ENCODE results near the gene SMIM5. TPM values are rescaled to one million over a fixed set of nuclear protein-coding genes. Genes with fewer than 3 reads are reported as not detected.

Gene SMIM5
- total and polyA plus RNA-seq, 2 donors (not counting 3 experiments of a cell fraction or from before 2014, with no cell fraction given), result not detected

GRCh38 chr17:75627094-75627493 is 6.1 kb upstream of the SMIM5 start:
- H3K79me2 ChIP-seq (ENCODE audit: control insufficient read depth, insufficient read depth, low read length), result no peaks in the 10 kb centered on the region
- dilution Hi-C loops (cut with MboI; ENCODE audit: extremely low pct_ligation_motif_present, low sequenced_read_pairs) (no loop called here), intact Hi-C loops (cut with micrococcal nuclease) (no loop called here)
- ChIA-PET CTCF (interaction anchor here (3.4 to 16.3 kb wide), 2 partner anchors 120 to 126 kb away, joined by 18 to 625 read pairs; no protein-coding TSS in a partner anchor), POLR2A (interaction anchor here (0.6 kb wide), 1 partner anchor 14 kb away, joined by 3 read pairs; no protein-coding TSS in a partner anchor)
- H3K9me3 ChIP-seq (replicated peaks; ENCODE audit: control insufficient read depth, insufficient read depth, low read length), result no peaks in the 10 kb centered on the region
- H3K4me2 ChIP-seq (ENCODE audit: insufficient read depth, low read length), result no peak overlapping the region
- no peak for FAIRE-seq
- no peak for DNase-seq (ENCODE audit: low read depth, low spot score)
- no peaks in the 10 kb centered on the region for H3K36me3 ChIP-seq (ENCODE audit: control insufficient read depth in 2 of 2, extremely low read depth in 1 of 2, insufficient read depth in 2 of 2, low read length in 2 of 2)
- H3K4me1 ChIP-seq (ENCODE audit: control insufficient read depth, extremely low read depth, insufficient read depth, low read length), result no peaks in the 10 kb centered on the region
- H2AFZ ChIP-seq (ENCODE audit: low read depth, low read length), result no peak overlapping the region
- H3K9me1 ChIP-seq (replicated peaks; ENCODE audit: control insufficient read depth, extremely low read depth, insufficient read depth, low read length), result no peaks in the 10 kb centered on the region
- no peak overlapping the region for H3K4me3 ChIP-seq (replicated peaks in 1 of 3; ENCODE audit: insufficient read depth in 1 of 3, low read depth in 1 of 3, low read length in 3 of 3)
- no peak overlapping the region for H3K27ac ChIP-seq (ENCODE audit: insufficient read depth, low read depth, low read length)
- H4K20me1 ChIP-seq (replicated peaks; ENCODE audit: control insufficient read depth, extremely low read depth, insufficient read depth, low read length), result no peaks in the 10 kb centered on the region
- TF ChIP-seq MYC (IDR thresholded peaks at IDR 0.05; ENCODE audit: low read depth, low read length), result no peak
- TF ChIP-seq MAX (IDR thresholded peaks at IDR 0.05; ENCODE audit: insufficient read depth, insufficient read length), result no peak
- TF ChIP-seq GATA2 (IDR thresholded peaks at IDR 0.05; ENCODE audit: insufficient read depth, insufficient read length, low read depth, low read length), result no peak
- TF ChIP-seq FOS (IDR thresholded peaks at IDR 0.05; ENCODE audit: borderline replicate concordance, insufficient read depth, low read length), result no peak
- TF ChIP-seq POLR2AphosphoS5 (IDR thresholded peaks at IDR 0.05; ENCODE audit: insufficient read depth, low read depth, low read length), result no peak
- TF ChIP-seq POLR2A (IDR thresholded peaks at IDR 0.05; ENCODE audit: low read depth, low read length), result no peak
- no peak overlapping the region for H3K9ac ChIP-seq (replicated peaks; ENCODE audit: extremely low read depth, insufficient read depth, low read length)
- H3K27me3 ChIP-seq (ENCODE audit: control insufficient read depth in 2 of 2, insufficient read depth in 2 of 2, low read length in 2 of 2), result no peaks in the 10 kb centered on the region
- BruUV-seq (replicated peaks), result TSS peak; percentile 18

DNA sequence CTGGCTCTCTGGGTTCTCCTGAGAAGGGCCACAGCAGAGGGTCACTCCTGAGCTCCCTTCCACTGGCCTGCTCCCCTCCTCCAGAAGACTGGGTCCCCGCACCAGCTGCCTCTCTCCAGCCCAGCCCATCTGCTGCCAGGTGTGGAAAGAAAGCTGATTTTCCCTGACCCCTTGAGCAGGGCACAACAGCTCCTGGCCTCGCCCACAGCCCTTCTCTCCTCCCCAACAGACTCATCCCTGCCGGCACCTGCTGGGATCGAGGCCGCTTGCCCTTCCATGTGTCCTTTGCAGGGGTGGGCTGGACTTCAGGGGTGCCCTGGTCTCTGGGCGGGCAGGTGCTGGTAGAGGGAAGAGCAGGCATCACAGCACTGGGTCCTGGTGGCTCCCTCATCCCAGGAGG is 4.8 kb upstream of the SMIM5 start:
- H4K20me1 ChIP-seq (replicated peaks; ENCODE audit: control insufficient read depth, extremely low read depth, insufficient read depth, low read length), result no peaks in the 10 kb centered on the region
- H3K4me1 ChIP-seq (ENCODE audit: control insufficient read depth, extremely low read depth, insufficient read depth, low read length), result peaks cover 5% of the 10 kb centered on the region
- no peaks in the 10 kb centered on the region for H3K9me1 ChIP-seq (replicated peaks; ENCODE audit: control insufficient read depth, extremely low read depth, insufficient read depth, low read length)
- no peak overlapping the region for H3K9ac ChIP-seq (replicated peaks; ENCODE audit: extremely low read depth, insufficient read depth, low read length)
- DNase-seq (ENCODE audit: low read depth, low spot score), result no peak
- no peak overlapping the region for H3K4me3 ChIP-seq (replicated peaks in 1 of 3; ENCODE audit: insufficient read depth in 1 of 3, low read depth in 1 of 3, low read length in 3 of 3)
- intact Hi-C loops (cut with micrococcal nuclease) (no loop called here), dilution Hi-C loops (cut with MboI; ENCODE audit: extremely low pct_ligation_motif_present, low sequenced_read_pairs) (no loop called here)
- H3K79me2 ChIP-seq (ENCODE audit: control insufficient read depth, insufficient read depth, low read length), result no peaks in the 10 kb centered on the region
- no peaks in the 10 kb centered on the region for H3K27me3 ChIP-seq (ENCODE audit: control insufficient read depth in 2 of 2, insufficient read depth in 2 of 2, low read length in 2 of 2)
- no peak for TF ChIP-seq EZH2 (IDR thresholded peaks at IDR 0.05; ENCODE audit: borderline replicate concordance, low read depth, low read length, severe bottlenecking)
- TF ChIP-seq MYC (IDR thresholded peaks at IDR 0.05; ENCODE audit: low read depth, low read length), result no peak
- no peak for TF ChIP-seq POLR2A (IDR thresholded peaks at IDR 0.05; ENCODE audit: low read depth, low read length)
- TF ChIP-seq, protein P1, sequence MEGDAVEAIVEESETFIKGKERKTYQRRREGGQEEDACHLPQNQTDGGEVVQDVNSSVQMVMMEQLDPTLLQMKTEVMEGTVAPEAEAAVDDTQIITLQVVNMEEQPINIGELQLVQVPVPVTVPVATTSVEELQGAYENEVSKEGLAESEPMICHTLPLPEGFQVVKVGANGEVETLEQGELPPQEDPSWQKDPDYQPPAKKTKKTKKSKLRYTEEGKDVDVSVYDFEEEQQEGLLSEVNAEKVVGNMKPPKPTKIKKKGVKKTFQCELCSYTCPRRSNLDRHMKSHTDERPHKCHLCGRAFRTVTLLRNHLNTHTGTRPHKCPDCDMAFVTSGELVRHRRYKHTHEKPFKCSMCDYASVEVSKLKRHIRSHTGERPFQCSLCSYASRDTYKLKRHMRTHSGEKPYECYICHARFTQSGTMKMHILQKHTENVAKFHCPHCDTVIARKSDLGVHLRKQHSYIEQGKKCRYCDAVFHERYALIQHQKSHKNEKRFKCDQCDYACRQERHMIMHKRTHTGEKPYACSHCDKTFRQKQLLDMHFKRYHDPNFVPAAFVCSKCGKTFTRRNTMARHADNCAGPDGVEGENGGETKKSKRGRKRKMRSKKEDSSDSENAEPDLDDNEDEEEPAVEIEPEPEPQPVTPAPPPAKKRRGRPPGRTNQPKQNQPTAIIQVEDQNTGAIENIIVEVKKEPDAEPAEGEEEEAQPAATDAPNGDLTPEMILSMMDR (IDR thresholded peaks at IDR 0.05; ENCODE audit: extremely low read depth in 1 of 2, insufficient read depth in 1 of 2, low read depth in 1 of 2, low read length in 2 of 2), result no peak
- TF ChIP-seq JUN (IDR thresholded peaks at IDR 0.05; ENCODE audit: borderline replicate concordance, insufficient read depth, insufficient read length, low read depth), result no peak
- TF ChIP-seq GATA2 (IDR thresholded peaks at IDR 0.05; ENCODE audit: insufficient read depth, insufficient read length, low read depth, low read length), result no peak
- TF ChIP-seq MAX (IDR thresholded peaks at IDR 0.05; ENCODE audit: insufficient read depth, insufficient read length), result no peak
- TF ChIP-seq POLR2AphosphoS5 (IDR thresholded peaks at IDR 0.05; ENCODE audit: insufficient read depth, low read depth, low read length), result no peak
- no peak for TF ChIP-seq FOS (IDR thresholded peaks at IDR 0.05; ENCODE audit: borderline replicate concordance, insufficient read depth, low read length)
- no peak overlapping the region for H2AFZ ChIP-seq (ENCODE audit: low read depth, low read length)
- BruUV-seq (replicated peaks), result no TSS peak
- H3K36me3 ChIP-seq (ENCODE audit: control insufficient read depth in 2 of 2, extremely low read depth in 1 of 2, insufficient read depth in 2 of 2, low read length in 2 of 2), result no peaks in the 10 kb centered on the region
- ChIA-PET CTCF (interaction anchor here (1.0 to 16.3 kb wide), 6 partner anchors 9 to 125 kb away, joined by 3 to 625 read pairs (median 12); no protein-coding TSS in a partner anchor), POLR2A (no interaction called here)
- H3K4me2 ChIP-seq (ENCODE audit: insufficient read depth, low read length), result no peak overlapping the region
- H3K9me3 ChIP-seq (replicated peaks; ENCODE audit: control insufficient read depth, insufficient read depth, low read length), result no peaks in the 10 kb centered on the region
- no peak overlapping the region for H3K27ac ChIP-seq (ENCODE audit: insufficient read depth, low read depth, low read length)
- FAIRE-seq, result no peak
